Osteocyte (in vitro differentiated cells): Measurements from ENCODE around the gene GOLGA1. TPM values are rescaled to one million over a fixed set of nuclear protein-coding genes. Genes with fewer than 3 reads are reported as not detected.
"Not testable (repeated sequence)": the region's sequence is repeated elsewhere in the genome, so short reads cannot be mapped to it uniquely, and the experiment has no call there.

Source experiments
- DNase-seq: peaks from one replicate; pipeline ENCODE4 v3.0.0; 2021; ENCODE audit warnings: mixed read lengths; ENCODE audit not compliant: unreplicated experiment; ENCODE audit errors: extremely low spot score
- H3K27ac Mint-ChIP-seq: one replicate; pipeline ENCODE4 v1.8.0; 2021; ENCODE audit warnings: mild to moderate bottlenecking, mixed read lengths; ENCODE audit not compliant: unreplicated experiment
- H3K27me3 Mint-ChIP-seq: one replicate; pipeline ENCODE4 v1.8.0; 2021; ENCODE audit warnings: mixed read lengths; ENCODE audit not compliant: unreplicated experiment
- H3K36me3 Mint-ChIP-seq: one replicate; pipeline ENCODE4 v1.8.0; 2021; ENCODE audit warnings: mixed read lengths; ENCODE audit not compliant: unreplicated experiment
- H3K4me1 Mint-ChIP-seq: one replicate; pipeline ENCODE4 v1.8.0; 2021; ENCODE audit warnings: mixed read lengths; ENCODE audit not compliant: unreplicated experiment
- H3K4me3 Mint-ChIP-seq: one replicate; pipeline ENCODE4 v1.8.0; 2021; ENCODE audit warnings: mild to moderate bottlenecking, moderate library complexity, mixed read lengths; ENCODE audit not compliant: unreplicated experiment
- H3K9me3 Mint-ChIP-seq: one replicate; pipeline ENCODE4 v1.8.0; 2021; ENCODE audit warnings: mixed read lengths; ENCODE audit not compliant: unreplicated experiment
- CTCF ChIP-seq: fragments of 200-600 bp; sonication (generic); IDR thresholded peaks from 2 replicates; pipeline ENCODE4 v1.5.0; 2021; ENCODE audit warnings: antibody characterized with exemption, mild to moderate bottlenecking, moderate library complexity
- total RNA-seq: library from RNA; stranded (reverse); gene quantifications from 2 replicates; pipeline ENCODE4 v1.2.1, GENCODE V29; 2021

The GOLGA1 gene
- total RNA-seq, 1 donor from 2014 or later = 22.4 TPM

- no peak for TF ChIP-seq CTCF
- no peaks in the 10 kb centered on the region for H3K36me3 Mint-ChIP-seq
- DNase-seq = no peak
- no peaks in the 10 kb centered on the region for H3K9me3 Mint-ChIP-seq
- peak overlapping the region; percentile 20 for H3K27ac Mint-ChIP-seq
- H3K4me3 Mint-ChIP-seq = peak overlapping the region; percentile 70
- peaks cover 27% of the 10 kb centered on the region for H3K4me1 Mint-ChIP-seq
- no peaks in the 10 kb centered on the region for H3K27me3 Mint-ChIP-seq
Measured at GRCh38 chr9:124852121-124852828, 88.6 kb downstream of the GOLGA1 start.

- DNase-seq = no peak
- peaks cover 32% of the 10 kb centered on the region for H3K4me1 Mint-ChIP-seq
- peak overlapping the region; percentile 27 for H3K27ac Mint-ChIP-seq
- no peaks in the 10 kb centered on the region for H3K9me3 Mint-ChIP-seq
- no peaks in the 10 kb centered on the region for H3K27me3 Mint-ChIP-seq
- no peak overlapping the region for H3K4me3 Mint-ChIP-seq
- TF ChIP-seq CTCF = no peak
- H3K36me3 Mint-ChIP-seq = no peaks in the 10 kb centered on the region
Measured at GRCh38 chr9:124849801-124850200, 91.1 kb downstream of the GOLGA1 start.

- no peak for TF ChIP-seq CTCF
- H3K4me3 Mint-ChIP-seq = no peak overlapping the region
- no peaks in the 10 kb centered on the region for H3K36me3 Mint-ChIP-seq
- no peak for DNase-seq
- peaks cover 35% of the 10 kb centered on the region for H3K4me1 Mint-ChIP-seq
- no peaks in the 10 kb centered on the region for H3K9me3 Mint-ChIP-seq
- H3K27ac Mint-ChIP-seq = no peak overlapping the region
- H3K27me3 Mint-ChIP-seq = no peaks in the 10 kb centered on the region
Measured at GRCh38 chr9:124846969-124847368, 93.9 kb downstream of the GOLGA1 start.

GRCh38 chr9:124846467-124846866 is 94.4 kb downstream of the GOLGA1 start:
- H3K27ac Mint-ChIP-seq, H3K27me3 Mint-ChIP-seq, DNase-seq, H3K4me3 Mint-ChIP-seq, H3K36me3 Mint-ChIP-seq, H3K9me3 Mint-ChIP-seq: not testable (repeated sequence)
- peaks cover 33% of the 10 kb centered on the region for H3K4me1 Mint-ChIP-seq

- no peaks in the 10 kb centered on the region for H3K27me3 Mint-ChIP-seq
- no peaks in the 10 kb centered on the region for H3K36me3 Mint-ChIP-seq
- no peak for TF ChIP-seq CTCF
- H3K9me3 Mint-ChIP-seq = no peaks in the 10 kb centered on the region
- DNase-seq = no peak
- H3K4me3 Mint-ChIP-seq = no peak overlapping the region
- peak overlapping the region; percentile 79 for H3K27ac Mint-ChIP-seq
- H3K4me1 Mint-ChIP-seq = peaks cover 28% of the 10 kb centered on the region
Measured at GRCh38 chr9:124844291-124844690, 96.6 kb downstream of the GOLGA1 start.
